Measurements from ENCODE around the gene PML. TPM values are rescaled to one million over a fixed set of nuclear protein-coding genes. Genes with fewer than 3 reads are reported as not detected.

The PML gene
- polyA plus RNA-seq, 1 donor (not counting 4 experiments of a cell fraction or from before 2014, with no cell fraction given): 20.5 TPM

GRCh38 chr15:74044267-74045110 is 50.0 kb downstream of the PML start:
- Histone ChIP-seq H3K36me3 (ENCODE audit: control insufficient read depth in 2 of 2, extremely low read depth in 1 of 2, insufficient read depth in 2 of 2, low read length in 2 of 2) (peaks cover 0 to 16% of the 10 kb centered on the region in 2 experiments), H3K27me3 (ENCODE audit: control insufficient read depth, extremely low read depth, insufficient read depth, low read length) (no peaks in the 10 kb centered on the region), H3K9ac (ENCODE audit: control insufficient read depth, extremely low read depth, insufficient read depth, low read length) (no peak overlapping the region), H4K20me1 (ENCODE audit: control insufficient read depth, extremely low read depth, insufficient read depth, low read length) (peaks cover 5% of the 10 kb centered on the region), H3K9me3 (ENCODE audit: control insufficient read depth, low read depth, low read length) (no peaks in the 10 kb centered on the region), H3K4me2 (ENCODE audit: control insufficient read depth, extremely low read depth, insufficient read depth, low read depth, low read length) (no peak overlapping the region), H3K27ac (ENCODE audit: control insufficient read depth, insufficient read depth, low read length) (no peak overlapping the region), H3K79me2 (ENCODE audit: control insufficient read depth, insufficient read depth, low read length) (no peaks in the 10 kb centered on the region), H3K4me3 (ENCODE audit: control insufficient read depth in 2 of 3, extremely low read depth in 1 of 3, insufficient read depth in 2 of 3, low read depth in 1 of 3, low read length in 3 of 3) (no peak overlapping the region), H3K4me1 (ENCODE audit: control insufficient read depth, extremely low read depth, insufficient read depth, low read length) (peaks cover 3% of the 10 kb centered on the region), H3K9me1 (ENCODE audit: control insufficient read depth, extremely low read depth, insufficient read depth, low read length) (no peaks in the 10 kb centered on the region), H2AFZ (ENCODE audit: control insufficient read depth, low read length) (no peak overlapping the region)
- DNase-seq (ENCODE audit: low read depth, low spot score) (no peak), FAIRE-seq (no peak)
- TF ChIP-seq CTCF (optimal IDR thresholded peaks at IDR 0.05 in 1 of 3, IDR thresholded peaks at IDR 0.05 in 1 of 3, conservative IDR thresholded peaks at IDR 0.05 in 1 of 3; ENCODE audit: extremely low read depth in 1 of 3, insufficient read depth in 2 of 3, low read length in 3 of 3): no peak
- no peak for TF ChIP-seq EZH2 (IDR thresholded peaks at IDR 0.05; ENCODE audit: low read length)
- dilution Hi-C loops (cut with MboI; ENCODE audit: extremely low pct_ligation_motif_present, low sequenced_read_pairs): no loop called here

DNA sequence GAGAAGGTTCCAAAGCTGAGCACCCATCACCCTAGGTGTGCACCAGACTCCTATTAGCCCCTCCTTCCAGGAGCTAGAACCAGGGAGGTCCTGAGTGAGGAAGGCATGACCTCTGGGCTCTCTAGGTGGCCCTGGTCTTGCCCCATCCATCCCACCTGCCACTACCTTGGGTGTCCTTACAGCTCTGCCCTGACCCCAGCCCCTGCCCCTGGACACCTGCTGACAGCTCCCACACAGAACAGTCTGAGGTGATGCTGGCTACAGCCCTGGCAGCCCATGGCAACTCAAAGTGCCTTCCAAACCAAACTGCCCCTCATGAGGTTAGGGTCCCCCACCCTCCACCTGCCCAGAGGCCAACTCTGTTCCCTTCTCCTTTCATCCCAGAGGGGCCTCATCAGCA is 50.7 kb downstream of the PML start:
- Histone ChIP-seq H3K9ac (ENCODE audit: control insufficient read depth, extremely low read depth, insufficient read depth, low read length) (no peak overlapping the region), H4K20me1 (ENCODE audit: control insufficient read depth, extremely low read depth, insufficient read depth, low read length) (peaks cover 5% of the 10 kb centered on the region), H3K27ac (ENCODE audit: control insufficient read depth, insufficient read depth, low read length) (no peak overlapping the region), H3K36me3 (ENCODE audit: control insufficient read depth in 2 of 2, extremely low read depth in 1 of 2, insufficient read depth in 2 of 2, low read length in 2 of 2) (peaks cover 0 to 16% of the 10 kb centered on the region in 2 experiments), H3K79me2 (ENCODE audit: control insufficient read depth, insufficient read depth, low read length) (no peaks in the 10 kb centered on the region), H3K9me1 (ENCODE audit: control insufficient read depth, extremely low read depth, insufficient read depth, low read length) (no peaks in the 10 kb centered on the region), H3K9me3 (ENCODE audit: control insufficient read depth, low read depth, low read length) (no peaks in the 10 kb centered on the region), H3K4me3 (ENCODE audit: control insufficient read depth in 2 of 3, extremely low read depth in 1 of 3, insufficient read depth in 2 of 3, low read depth in 1 of 3, low read length in 3 of 3) (no peak overlapping the region), H2AFZ (ENCODE audit: control insufficient read depth, low read length) (no peak overlapping the region), H3K4me2 (ENCODE audit: control insufficient read depth, extremely low read depth, insufficient read depth, low read depth, low read length) (no peak overlapping the region), H3K27me3 (ENCODE audit: control insufficient read depth, extremely low read depth, insufficient read depth, low read length) (no peaks in the 10 kb centered on the region), H3K4me1 (ENCODE audit: control insufficient read depth, extremely low read depth, insufficient read depth, low read length) (peaks cover 3% of the 10 kb centered on the region)
- TF ChIP-seq CTCF (optimal IDR thresholded peaks at IDR 0.05 in 1 of 3, IDR thresholded peaks at IDR 0.05 in 1 of 3, conservative IDR thresholded peaks at IDR 0.05 in 1 of 3; ENCODE audit: extremely low read depth in 1 of 3, insufficient read depth in 2 of 3, low read length in 3 of 3) (no peak), EZH2 (IDR thresholded peaks at IDR 0.05; ENCODE audit: low read length) (no peak)
- DNase-seq (ENCODE audit: low read depth, low spot score): no peak
- dilution Hi-C loops (cut with MboI; ENCODE audit: extremely low pct_ligation_motif_present, low sequenced_read_pairs): no loop called here
- FAIRE-seq: no peak

All from keratinocyte (primary cell).